Sigmoid colon (tissue), 7 donors: ENCODE measurements around the gene COL4A3. TPM values are rescaled to one million over a fixed set of nuclear protein-coding genes. Genes with fewer than 3 reads are reported as not detected.

Experiments used
- DNase-seq: peaks from one replicate; pipeline ENCODE4 v3.0.0-alpha.2; 2019
- H3K27ac ChIP-seq, 4 donors: fragments of 200-600 bp; sonication (generic); one replicate each; pipeline ENCODE4 v1.5.1; 2016 to 2019; ENCODE audit warnings: mild to moderate bottlenecking in 1 of 4
- H3K27me3 ChIP-seq, 3 donors: fragments of 200-600 bp; sonication (generic); one replicate each; pipeline ENCODE4 v1.5.1; 2019; ENCODE audit warnings: mild to moderate bottlenecking in 1 of 3
- H3K36me3 ChIP-seq, 4 donors: fragments of 200-600 bp; sonication (generic); one replicate each; pipeline ENCODE4 v1.5.1; 2016 to 2019
- H3K4me1 ChIP-seq, 4 donors: fragments of 200-600 bp; sonication (generic); one replicate each; pipeline ENCODE4 v1.5.1; 2017 to 2019
- H3K4me3 ChIP-seq, 4 donors: fragments of 200-600 bp; sonication (generic); one replicate each; pipeline ENCODE4 v1.5.1; 2017 to 2019; ENCODE audit warnings: mild to moderate bottlenecking in 2 of 4, moderate library complexity in 1 of 4
- H3K9me3 ChIP-seq, 4 donors: fragments of 200-600 bp in 3 of 4; sonication (generic) in 3 of 4; one replicate each; pipeline versions ENCODE4 v1.5.1 to v1.6.1; 2013 to 2019
- CTCF ChIP-seq, 4 experiments: fragments of 450-650 bp in 3 of 4; fragments of 200-600 bp in 1 of 4; IDR thresholded peaks; one replicate each; pipeline ENCODE4 v1.5.1; 2016 to 2019; ENCODE audit warnings: antibody characterized with exemption in 4 of 4, mild to moderate bottlenecking in 3 of 4, moderate library complexity in 2 of 4
- EP300 ChIP-seq, 4 donors: sonication (generic); formaldehyde crosslinking; IDR thresholded peaks; one replicate each; pipeline ENCODE4 v1.6.1; 2017; ENCODE audit warnings: antibody characterized with exemption in 4 of 4
- POLR2A ChIP-seq, 2 donors: fragments of 450-650 bp; IDR thresholded peaks; one replicate each; pipeline ENCODE4 v1.6.1; 2016; ENCODE audit warnings: antibody characterized with exemption in 2 of 2, mild to moderate bottlenecking in 2 of 2, moderate library complexity in 2 of 2
- POLR2AphosphoS5 ChIP-seq, 4 donors: sonication (generic); formaldehyde crosslinking; IDR thresholded peaks; one replicate each; pipeline ENCODE4 v1.6.1; 2017; ENCODE audit warnings: antibody characterized with exemption in 4 of 4
- WGBS, 2 donors: extraction: QIAGEN DNeasy Blood & Tissue Kit; methylation state at CpG; one replicate each; pipeline ENCODE4 v1.1.7; 2013; 5-methylcytosine and 5-hydroxymethylcytosine counted together
- intact Hi-C: fragments of 100-400 bp; cut with DNase I; formaldehyde crosslinking; loops from one replicate; pipeline ENCODE4 v1.15.1; 2023
- polyA plus RNA-seq, 3 donors: library from polyadenylated mRNA; stranded (reverse); fragments of 200-250 nt; gene quantifications; one replicate each; pipeline ENCODE4 v1.2.3, GENCODE V29; 2013
- total RNA-seq, 4 donors: library from RNA; depleted of rRNA; stranded (reverse); fragments of >200 nt; gene quantifications; one replicate each; pipeline ENCODE4 v1.1.0, GENCODE V29; 2016
- donor health status: healthy with polysubstance abuse.
- donor health status: Bipolar disorder and iron deficiency.
- donor health status: healthy.

COL4A3 gene
- total and polyA plus RNA-seq, 7 donors, result under 0.01 to 1.6 (median 0.93) TPM; not detected in 1

DNA sequence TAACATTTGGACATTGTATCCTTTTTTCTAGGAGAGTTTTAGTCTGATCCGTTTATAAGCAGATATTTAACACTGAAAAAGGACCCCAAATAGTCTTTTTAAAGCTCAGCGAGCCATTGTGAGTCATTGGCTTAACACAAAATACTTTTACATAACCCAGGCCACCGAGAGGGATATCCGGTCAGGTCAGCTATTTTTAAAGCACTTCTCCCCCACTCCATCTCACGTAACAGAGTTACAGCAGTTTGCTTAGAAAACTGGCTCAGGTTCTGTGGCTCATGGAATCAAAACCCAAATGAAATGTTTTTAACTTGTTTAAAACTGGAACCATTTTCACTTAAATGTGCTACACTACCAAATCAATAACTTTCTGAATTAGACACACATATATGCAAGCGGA is 23.9 kb downstream of the COL4A3 start:
- TF ChIP-seq POLR2A (IDR thresholded peaks at IDR 0.05), result no peak
- no peak for TF ChIP-seq CTCF (IDR thresholded peaks at IDR 0.05)
- no peak for TF ChIP-seq EP300 (IDR thresholded peaks at IDR 0.05)
- peak in 2 of 4 donors; percentile 12 to 21 for TF ChIP-seq POLR2AphosphoS5 (IDR thresholded peaks at IDR 0.05)
- Histone ChIP-seq H3K27me3 (no peaks in the 10 kb centered on the region), H3K4me1 (peaks cover 0 to 12% (median 0%) of the 10 kb centered on the region in 4 donors), H3K27ac (peak overlapping the region in 1 of 4 donors; percentile 16), H3K36me3 (no peaks in the 10 kb centered on the region), H3K9me3 (no peaks in the 10 kb centered on the region), H3K4me3 (no peak overlapping the region)
- WGBS, 2 donors, result 57 to 74% methylated on average over 6 of the region's 6 CpGs
- no peak for DNase-seq
- intact Hi-C loops, result no loop called here

DNA sequence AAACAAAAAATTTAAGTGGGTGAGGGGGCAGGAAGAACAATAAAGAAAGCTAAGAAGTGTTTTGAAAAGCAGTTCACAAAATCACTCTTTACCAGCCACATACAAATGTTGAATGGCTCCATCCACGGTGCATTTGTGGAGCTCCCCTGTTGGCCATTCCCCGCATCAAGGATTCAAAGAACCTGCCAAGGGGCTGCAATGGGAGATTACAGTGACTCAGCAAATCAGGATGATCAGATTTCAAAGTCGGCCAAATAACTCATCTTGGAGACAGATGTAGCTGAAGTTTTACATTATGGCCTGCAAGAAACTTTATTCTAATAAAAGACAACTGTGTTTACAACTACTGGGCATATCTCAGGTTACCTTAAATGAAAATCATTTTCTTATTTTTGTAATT is 26.9 kb downstream of the COL4A3 start:
- 75 to 76% methylated on average over 3 of the region's 3 CpGs for WGBS, 2 donors
- Histone ChIP-seq H3K27ac (no peak overlapping the region), H3K27me3 (no peaks in the 10 kb centered on the region), H3K36me3 (no peaks in the 10 kb centered on the region), H3K4me1 (peaks cover 0 to 12% (median 0%) of the 10 kb centered on the region in 4 donors), H3K4me3 (no peak overlapping the region), H3K9me3 (no peaks in the 10 kb centered on the region)
- intact Hi-C loops, result no loop called here
- no peak for DNase-seq
- TF ChIP-seq EP300 (IDR thresholded peaks at IDR 0.05) (no peak), CTCF (IDR thresholded peaks at IDR 0.05) (no peak), POLR2AphosphoS5 (IDR thresholded peaks at IDR 0.05) (no peak), POLR2A (IDR thresholded peaks at IDR 0.05) (no peak)

DNA sequence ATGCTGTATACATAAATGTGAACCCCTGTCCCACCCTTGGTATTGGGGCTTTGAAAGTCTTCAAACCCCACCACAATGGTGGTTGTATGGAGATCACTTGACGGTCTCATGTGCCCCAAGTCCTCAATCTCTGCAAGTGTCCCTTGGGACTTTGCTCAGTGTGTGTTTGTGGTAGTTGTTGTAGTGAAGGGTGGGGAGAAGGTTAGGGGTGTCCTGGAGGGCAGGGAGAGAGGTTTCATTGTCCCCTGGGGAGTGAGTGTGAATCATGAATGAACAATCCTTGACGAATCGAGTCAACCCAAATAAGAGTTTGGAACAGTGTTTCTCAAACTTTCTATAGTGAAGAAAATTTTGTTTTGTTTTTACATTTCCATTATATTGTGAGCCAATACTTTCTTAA is 28.1 kb downstream of the COL4A3 start:
- Histone ChIP-seq H3K9me3 (no peaks in the 10 kb centered on the region), H3K4me1 (peaks cover 0 to 12% (median 0%) of the 10 kb centered on the region in 4 donors), H3K27ac (no peak overlapping the region), H3K4me3 (no peak overlapping the region), H3K27me3 (no peaks in the 10 kb centered on the region), H3K36me3 (no peaks in the 10 kb centered on the region)
- WGBS, 2 donors, result 90 to 92% methylated on average over 3 of the region's 3 CpGs
- intact Hi-C loops, result no loop called here
- DNase-seq, result no peak
- TF ChIP-seq POLR2AphosphoS5 (IDR thresholded peaks at IDR 0.05) (no peak), POLR2A (IDR thresholded peaks at IDR 0.05) (no peak), CTCF (IDR thresholded peaks at IDR 0.05) (no peak), EP300 (IDR thresholded peaks at IDR 0.05) (no peak)

- 47 to 74% methylated on average over 2 of the region's 2 CpGs for WGBS, 2 donors
Measured at GRCh38 chr2:227194219-227194618, 29.8 kb downstream of the COL4A3 start.

More at GRCh38 chr2:227194219-227194618, 29.8 kb downstream of the COL4A3 start:
- TF ChIP-seq POLR2A (IDR thresholded peaks at IDR 0.05) (no peak), EP300 (IDR thresholded peaks at IDR 0.05) (no peak), CTCF (IDR thresholded peaks at IDR 0.05) (no peak), POLR2AphosphoS5 (IDR thresholded peaks at IDR 0.05) (no peak)
- no peak for DNase-seq
- intact Hi-C loops, result no loop called here
- no peaks in the 10 kb centered on the region for H3K4me1 ChIP-seq
- no peaks in the 10 kb centered on the region for H3K27me3 ChIP-seq
- no peak overlapping the region for H3K27ac ChIP-seq
- H3K9me3 ChIP-seq, result no peaks in the 10 kb centered on the region
- no peak overlapping the region for H3K4me3 ChIP-seq
- no peaks in the 10 kb centered on the region for H3K36me3 ChIP-seq
